Thoracic aorta (tissue), 2 donors: ENCODE measurements around the gene FAM219B. TPM values are rescaled to one million over a fixed set of nuclear protein-coding genes. Genes with fewer than 3 reads are reported as not detected.
"Not testable (repeated sequence)": the region's sequence is repeated elsewhere in the genome, so short reads cannot be mapped to it uniquely, and the experiment has no call there.

Source experiments
- ATAC-seq: fragments of 150-250 bp; one replicate; pipeline ENCODE4 v1.8.0; 2017; ENCODE audit warnings: low read depth; ENCODE audit not compliant: insufficient number of reproducible peaks, low FRiP score
- DNase-seq: peaks from one replicate; pipeline ENCODE4 v3.0.0-alpha.2; 2020; ENCODE audit warnings: low spot score
- H3K27ac ChIP-seq, 2 donors: fragments of 200-600 bp; sonication (generic); 1 replicate in 1 of 2; 2 replicates in 1 of 2; pipeline ENCODE4 v1.5.1; 2016; ENCODE audit warnings: mild to moderate bottlenecking in 2 of 2, moderate library complexity in 2 of 2
- H3K27me3 ChIP-seq: fragments of 200-600 bp; sonication (generic); replicated peaks from 2 replicates; pipeline ENCODE4 v1.6.0; 2016; ENCODE audit warnings: mild to moderate bottlenecking; ENCODE audit not compliant: insufficient read depth
- H3K36me3 ChIP-seq: fragments of 200-600 bp; sonication (generic); one replicate; pipeline ENCODE4 v1.5.1; 2016
- H3K4me1 ChIP-seq, 2 donors: fragments of 200-600 bp; sonication (generic); 1 replicate in 1 of 2; 2 replicates in 1 of 2; pipeline versions ENCODE4 v1.5.1 to v1.6.0; 2016; ENCODE audit warnings: low read depth in 2 of 2, mild to moderate bottlenecking in 1 of 2; ENCODE audit not compliant: control insufficient read depth in 1 of 2
- H3K4me3 ChIP-seq: fragments of 200-600 bp; sonication (generic); 2 replicates; pipeline ENCODE4 v1.5.1; 2016; ENCODE audit warnings: mild to moderate bottlenecking
- H3K9me3 ChIP-seq: fragments of 200-600 bp; sonication (generic); 2 replicates; pipeline ENCODE4 v1.5.1; 2016
- CTCF ChIP-seq: fragments of 200-600 bp; sonication (generic); IDR thresholded peaks from one replicate; pipeline ENCODE4 v1.5.1; 2019; ENCODE audit warnings: antibody characterized with exemption
- total RNA-seq, 2 donors: library from RNA; depleted of rRNA; stranded (reverse); fragments of >200 nt; gene quantifications; one replicate each; pipeline versions ENCODE4 v1.1.0 to v1.2.3, GENCODE V29; 2016

FAM219B gene
- total RNA-seq, 2 donors from 2014 or later: 61.1 to 85.6 TPM

- DNase-seq (no peak), ATAC-seq (no peak)
- Histone ChIP-seq H3K27me3 (no peaks in the 10 kb centered on the region), H3K27ac (no peak overlapping the region), H3K9me3 (no peaks in the 10 kb centered on the region), H3K4me3 (no peak overlapping the region), H3K4me1 (peaks cover 17 to 32% of the 10 kb centered on the region in 2 donors), H3K36me3 (peaks cover 42% of the 10 kb centered on the region)
- TF ChIP-seq CTCF: no peak
Observed at GRCh38 chr15:74902295-74903075, 4.2 kb downstream of the FAM219B start.

- Histone ChIP-seq H3K9me3 (no peaks in the 10 kb centered on the region), H3K27me3 (no peaks in the 10 kb centered on the region), H3K27ac (no peak overlapping the region), H3K4me3 (no peak overlapping the region), H3K4me1 (peaks cover 15 to 27% of the 10 kb centered on the region in 2 donors), H3K36me3 (peaks cover 42% of the 10 kb centered on the region)
- peak; percentile 95 for TF ChIP-seq CTCF
- ATAC-seq: no peak
- DNase-seq: no peak
Observed at GRCh38 chr15:74901612-74902063, 5.0 kb downstream of the FAM219B start.

GRCh38 chr15:74897300-74897701, 9.3 kb downstream of the FAM219B start:
- ATAC-seq (no peak), DNase-seq (no peak)
- H3K4me3 ChIP-seq: no peak overlapping the region
- no peaks in the 10 kb centered on the region for H3K9me3 ChIP-seq
- H3K27me3 ChIP-seq: no peaks in the 10 kb centered on the region
- no peak for TF ChIP-seq CTCF
- H3K4me1 ChIP-seq: peaks cover 4 to 6% of the 10 kb centered on the region in 2 donors
- peaks cover 26% of the 10 kb centered on the region for H3K36me3 ChIP-seq
- H3K27ac ChIP-seq: no peak overlapping the region

- H3K27ac ChIP-seq: no peak overlapping the region
- peaks cover 24% of the 10 kb centered on the region for H3K36me3 ChIP-seq
- no peaks in the 10 kb centered on the region for H3K27me3 ChIP-seq
- peaks cover 0 to 1% of the 10 kb centered on the region in 2 donors for H3K4me1 ChIP-seq
- DNase-seq (no peak), ATAC-seq (no peak)
- H3K4me3 ChIP-seq: no peak overlapping the region
- H3K9me3 ChIP-seq: no peaks in the 10 kb centered on the region
- TF ChIP-seq CTCF: no peak
Observed at GRCh38 chr15:74896316-74896715, 10.3 kb downstream of the FAM219B start.

GRCh38 chr15:74895830-74896229, 10.8 kb downstream of the FAM219B start:
- DNase-seq (no peak), ATAC-seq (no peak)
- Histone ChIP-seq H3K27me3 (no peaks in the 10 kb centered on the region), H3K36me3 (peaks cover 21% of the 10 kb centered on the region), H3K9me3 (no peaks in the 10 kb centered on the region), H3K27ac (no peak overlapping the region), H3K4me3 (no peak overlapping the region), H3K4me1 (peaks cover under 1 to 2% of the 10 kb centered on the region in 2 donors)
- no peak for TF ChIP-seq CTCF

- DNase-seq, H3K27me3 ChIP-seq, ATAC-seq, H3K9me3 ChIP-seq, H3K4me3 ChIP-seq, H3K27ac ChIP-seq, H3K36me3 ChIP-seq: not testable (repeated sequence)
- H3K4me1 ChIP-seq: peaks cover 8 to 11% of the 10 kb centered on the region in 2 donors
Observed at GRCh38 chr15:74894383-74894782, 12.3 kb downstream of the FAM219B start.
